Suprapubic skin (tissue), 4 donors: ENCODE data around the gene ANKRD13D. TPM values are rescaled to one million over a fixed set of nuclear protein-coding genes. Genes with fewer than 3 reads are reported as not detected.

Experiments
- DNase-seq, 2 donors: peaks; one replicate each; pipeline ENCODE4 v3.0.0-alpha.2; 2019; ENCODE audit warnings: low spot score in 2 of 2
- H3K27ac ChIP-seq: fragments of 200-600 bp; sonication (generic); one replicate; pipeline ENCODE4 v1.5.1; 2019
- H3K27me3 ChIP-seq: fragments of 200-600 bp; sonication (generic); one replicate; pipeline ENCODE4 v1.5.1; 2019
- H3K36me3 ChIP-seq: fragments of 200-600 bp; sonication (generic); one replicate; pipeline ENCODE4 v1.5.1; 2019
- H3K4me1 ChIP-seq: fragments of 200-600 bp; sonication (generic); one replicate; pipeline ENCODE4 v1.5.1; 2019
- H3K4me3 ChIP-seq: fragments of 200-600 bp; sonication (generic); one replicate; pipeline ENCODE4 v1.5.1; 2019; ENCODE audit warnings: mild to moderate bottlenecking
- H3K9me3 ChIP-seq: fragments of 200-600 bp; sonication (generic); one replicate; pipeline ENCODE4 v1.5.1; 2019
- EP300 ChIP-seq: sonication (generic); formaldehyde crosslinking; IDR thresholded peaks from one replicate; pipeline ENCODE4 v1.6.1; 2017; ENCODE audit warnings: antibody characterized with exemption
- WGBS: methylation state at CpG from one replicate; pipeline ENCODE4 v1.1.5; 2018; 5-methylcytosine and 5-hydroxymethylcytosine counted together
- total RNA-seq, 4 donors: library from RNA; depleted of rRNA; stranded (reverse); fragments of >200 nt; gene quantifications; one replicate each; pipeline ENCODE4 v1.1.0, GENCODE V29; 2016
- TF ChIP-seq, protein P1 (sequence below), 2 donors: fragments of 200-600 bp in 1 of 2; fragments of 450-650 bp in 1 of 2; sonication (generic) in 1 of 2; IDR thresholded peaks; one replicate each; pipeline ENCODE4 v1.5.1; 2016 to 2019; ENCODE audit warnings: antibody characterized with exemption in 2 of 2, mild to moderate bottlenecking in 1 of 2, moderate library complexity in 1 of 2

Gene ANKRD13D
- total RNA-seq, 4 donors from 2014 or later, result 55.7 to 154 (median 77.2) TPM

GRCh38 chr11:67351275-67352005 is 62.3 kb downstream of the ANKRD13D start:
- Histone ChIP-seq H3K27me3 (no peaks in the 10 kb centered on the region), H3K36me3 (no peaks in the 10 kb centered on the region), H3K9me3 (no peaks in the 10 kb centered on the region), H3K27ac (peak overlapping the region; percentile 98), H3K4me1 (peaks cover 65% of the 10 kb centered on the region), H3K4me3 (peak overlapping the region; percentile 73)
- TF ChIP-seq, protein P1, sequence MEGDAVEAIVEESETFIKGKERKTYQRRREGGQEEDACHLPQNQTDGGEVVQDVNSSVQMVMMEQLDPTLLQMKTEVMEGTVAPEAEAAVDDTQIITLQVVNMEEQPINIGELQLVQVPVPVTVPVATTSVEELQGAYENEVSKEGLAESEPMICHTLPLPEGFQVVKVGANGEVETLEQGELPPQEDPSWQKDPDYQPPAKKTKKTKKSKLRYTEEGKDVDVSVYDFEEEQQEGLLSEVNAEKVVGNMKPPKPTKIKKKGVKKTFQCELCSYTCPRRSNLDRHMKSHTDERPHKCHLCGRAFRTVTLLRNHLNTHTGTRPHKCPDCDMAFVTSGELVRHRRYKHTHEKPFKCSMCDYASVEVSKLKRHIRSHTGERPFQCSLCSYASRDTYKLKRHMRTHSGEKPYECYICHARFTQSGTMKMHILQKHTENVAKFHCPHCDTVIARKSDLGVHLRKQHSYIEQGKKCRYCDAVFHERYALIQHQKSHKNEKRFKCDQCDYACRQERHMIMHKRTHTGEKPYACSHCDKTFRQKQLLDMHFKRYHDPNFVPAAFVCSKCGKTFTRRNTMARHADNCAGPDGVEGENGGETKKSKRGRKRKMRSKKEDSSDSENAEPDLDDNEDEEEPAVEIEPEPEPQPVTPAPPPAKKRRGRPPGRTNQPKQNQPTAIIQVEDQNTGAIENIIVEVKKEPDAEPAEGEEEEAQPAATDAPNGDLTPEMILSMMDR (IDR thresholded peaks at IDR 0.05), result peak; percentile 91 to 97
- no peak for TF ChIP-seq EP300
- 54% methylated on average over 11 of the region's 11 CpGs for WGBS
- no peak for DNase-seq

Other genes with a start within 250 kb of the ANKRD13D start
- gene RHOD, start 232.5 kb upstream of the ANKRD13D start, total RNA-seq, result 10 to 100 TPM; 25.1 to 95.5 (median 65.9) TPM
- 100 to 1,000 TPM in 1 of 4 donors, 10 to 100 TPM in 3; 76.0 to 142 (median 84.8) TPM for gene KDM2A, start 170.0 kb upstream of the ANKRD13D start, total RNA-seq
- 100 to 1,000 TPM in 2 of 4 donors, 10 to 100 TPM in 2; 84.3 to 157 (median 105) TPM for gene GRK2, start 22.8 kb upstream of the ANKRD13D start, total RNA-seq
- 100 to 1,000 TPM in 1 of 4 donors, 10 to 100 TPM in 3; 49.4 to 107 (median 63.9) TPM for gene SSH3, start 14.2 kb downstream of the ANKRD13D start, total RNA-seq
- 10 to 100 TPM; 54.5 to 75.7 (median 65.0) TPM for gene POLD4, start 64.2 kb downstream of the ANKRD13D start, total RNA-seq
- 1 to 10 TPM; 2.7 to 5.5 (median 4.0) TPM for gene CLCF1, start 84.3 kb downstream of the ANKRD13D start, total RNA-seq
- 10 to 100 TPM; 24.1 to 86.9 (median 28.5) TPM for gene RAD9A, start 102.7 kb downstream of the ANKRD13D start, total RNA-seq
- 100 to 1,000 TPM in 3 of 4 donors, 10 to 100 TPM in 1; 75.6 to 158 (median 121) TPM for gene PPP1CA, start 112.6 kb downstream of the ANKRD13D start, total RNA-seq
- gene TBC1D10C, start 114.8 kb downstream of the ANKRD13D start, total RNA-seq, result under 1 TPM; 0.26 to 0.64 (median 0.52) TPM
- gene CARNS1, start 126.4 kb downstream of the ANKRD13D start, total RNA-seq, result under 1 TPM; 0.21 to 0.94 (median 0.74) TPM
- 100 to 1,000 TPM; 147 to 193 (median 158) TPM for gene RPS6KB2, start 139.2 kb downstream of the ANKRD13D start, total RNA-seq
- gene PTPRCAP, start 148.4 kb downstream of the ANKRD13D start, total RNA-seq, result 1 to 10 TPM in 2 of 4 donors, under 1 TPM in 2; 0.59 to 4.3 (median 2.0) TPM
- 10 to 100 TPM; 46.7 to 64.2 (median 47.1) TPM for gene CORO1B, start 154.2 kb downstream of the ANKRD13D start, total RNA-seq
- gene GPR152, start 163.4 kb downstream of the ANKRD13D start, total RNA-seq, result under 1 TPM in 1 of 4 donors, not detected in 3; 0.34 TPM
- 1 to 10 TPM in 1 of 4 donors, under 1 TPM in 2, not detected in 1; 0.38 to 2.5 (median 0.72) TPM for gene CABP4, start 166.1 kb downstream of the ANKRD13D start, total RNA-seq
- 100 to 1,000 TPM; 131 to 376 (median 207) TPM for gene TMEM134, start 179.9 kb downstream of the ANKRD13D start, total RNA-seq
- 10 to 100 TPM; 30.5 to 58.4 (median 42.2) TPM for gene AIP, start 193.7 kb downstream of the ANKRD13D start, total RNA-seq
- gene PITPNM1, start 216.1 kb downstream of the ANKRD13D start, total RNA-seq, result 10 to 100 TPM; 12.4 to 25.7 (median 19.7) TPM
- 10 to 100 TPM; 16.7 to 44.6 (median 30.9) TPM for gene CDK2AP2, start 218.9 kb downstream of the ANKRD13D start, total RNA-seq
- not detected for gene CABP2, start 234.1 kb downstream of the ANKRD13D start, total RNA-seq